Stimulated activated CD4-positive, alpha-beta T cell treated with anti-CD3 and anti-CD28 coated beads, TNF-alpha, amount 100 ng/mL, for 24 hours (primary cell): ENCODE data around the gene SLC1A1.
"Not testable (repeated sequence)": the region's sequence is repeated elsewhere in the genome, so short reads cannot be mapped to it uniquely, and the experiment has no call there.

ENCODE experiments used
- DNase-seq, 3 experiments: peaks; one replicate each; pipeline ENCODE4 v3.0.0-alpha.2; 2020; ENCODE audit warnings: low read depth in 3 of 3

The SLC1A1 gene

DNA sequence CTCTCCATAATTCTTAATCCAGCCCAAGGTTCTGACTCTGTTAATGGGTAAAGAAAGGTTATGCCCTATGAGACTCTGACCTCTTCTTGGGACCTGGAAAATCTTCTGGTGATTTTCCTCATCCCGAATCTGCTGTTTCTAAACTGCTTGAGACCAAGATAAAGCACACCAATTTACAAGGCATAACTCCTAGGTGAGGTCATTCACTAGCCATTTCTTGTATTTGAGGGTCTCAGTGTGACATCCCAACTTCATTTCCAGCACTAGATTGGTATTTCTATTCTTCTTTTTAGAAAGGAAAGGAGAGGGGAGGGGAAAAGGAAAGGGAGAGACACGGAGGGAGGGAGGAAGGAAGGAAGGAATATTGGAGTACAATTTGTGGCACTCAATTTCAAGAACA lies 51.6 kb downstream of the SLC1A1 start:
- no peak for DNase-seq

DNA sequence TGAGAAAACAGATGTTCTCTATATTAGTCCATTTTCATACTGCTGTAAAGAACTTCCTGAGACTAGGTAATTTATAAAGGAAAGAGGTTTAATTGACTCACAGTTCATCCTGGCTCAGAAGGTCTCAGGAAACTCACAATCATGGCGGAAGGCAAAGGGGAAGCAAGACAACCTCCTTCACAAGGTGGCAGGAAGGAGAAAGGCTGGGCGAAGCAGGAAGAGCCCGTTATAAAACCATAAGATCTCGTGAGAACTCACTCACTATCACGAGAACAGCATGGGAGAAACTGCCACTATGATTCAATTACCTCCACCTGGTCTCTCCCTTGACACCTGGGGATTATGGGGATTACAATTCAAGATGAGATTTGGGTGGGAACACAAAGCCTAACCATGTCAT lies 54.4 kb downstream of the SLC1A1 start:
- not testable (repeated sequence) for DNase-seq

DNA sequence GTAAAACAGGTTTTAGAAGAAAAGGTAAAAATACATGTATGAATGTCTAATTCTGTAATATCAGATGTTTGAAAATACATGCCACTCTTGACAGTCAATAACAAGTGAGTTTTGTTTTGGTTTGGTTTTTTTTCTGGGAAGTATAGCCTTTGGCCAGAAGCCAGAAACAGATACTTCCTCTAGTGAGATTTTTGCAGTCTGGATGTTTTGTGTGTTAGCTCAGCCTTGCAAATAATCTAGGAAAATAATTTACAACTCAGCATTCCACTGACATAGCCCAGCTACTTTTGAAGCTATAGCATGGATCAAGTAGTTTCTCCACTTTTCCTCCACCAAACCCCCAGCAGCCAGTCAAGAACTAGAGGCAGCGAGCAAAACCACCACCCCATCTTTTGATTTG lies 56.7 kb downstream of the SLC1A1 start:
- DNase-seq: no peak

DNA sequence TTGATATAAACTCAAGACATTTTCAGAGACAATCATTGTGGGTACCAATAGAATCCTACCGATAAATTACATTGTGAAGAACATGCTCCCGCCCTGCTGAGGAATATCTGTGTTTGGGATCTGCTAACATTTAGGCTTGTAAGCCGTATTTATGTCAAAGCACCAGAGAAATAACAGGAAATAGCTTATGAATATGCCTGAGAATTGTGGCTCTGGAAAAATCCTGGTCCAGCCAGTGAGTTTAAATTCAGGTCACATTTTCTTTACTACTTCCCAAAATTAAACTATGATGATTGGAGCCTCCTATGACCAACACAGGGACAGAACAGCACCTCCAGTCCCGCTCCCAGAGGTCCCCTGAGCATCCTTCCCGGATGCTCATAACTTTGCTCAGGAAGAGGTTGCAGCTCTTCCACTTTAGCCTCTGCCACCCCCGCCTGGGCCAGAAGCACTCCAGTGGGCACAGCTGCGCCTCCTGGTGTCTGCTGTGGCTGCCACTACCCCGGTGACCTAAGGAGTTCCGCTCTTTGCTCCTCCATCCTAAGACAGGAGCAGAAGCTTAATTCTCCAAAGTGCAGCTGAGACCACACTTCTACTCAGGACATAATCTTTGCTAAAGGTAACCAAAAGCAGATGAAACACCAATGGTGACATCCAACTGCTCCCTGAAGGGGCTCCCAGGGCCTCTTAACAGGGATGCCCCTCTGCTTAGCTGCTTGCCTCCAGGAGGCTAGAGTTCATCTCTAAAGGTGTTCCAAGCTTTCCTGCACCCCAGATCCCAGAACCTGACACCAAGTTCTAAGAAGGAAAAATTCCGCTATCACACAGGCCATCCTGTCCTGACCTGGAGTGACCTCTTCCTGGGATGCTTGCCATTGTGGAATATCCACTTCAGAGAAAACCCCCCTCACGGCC lies 58.8 kb downstream of the SLC1A1 start:
- DNase-seq: no peak

DNA sequence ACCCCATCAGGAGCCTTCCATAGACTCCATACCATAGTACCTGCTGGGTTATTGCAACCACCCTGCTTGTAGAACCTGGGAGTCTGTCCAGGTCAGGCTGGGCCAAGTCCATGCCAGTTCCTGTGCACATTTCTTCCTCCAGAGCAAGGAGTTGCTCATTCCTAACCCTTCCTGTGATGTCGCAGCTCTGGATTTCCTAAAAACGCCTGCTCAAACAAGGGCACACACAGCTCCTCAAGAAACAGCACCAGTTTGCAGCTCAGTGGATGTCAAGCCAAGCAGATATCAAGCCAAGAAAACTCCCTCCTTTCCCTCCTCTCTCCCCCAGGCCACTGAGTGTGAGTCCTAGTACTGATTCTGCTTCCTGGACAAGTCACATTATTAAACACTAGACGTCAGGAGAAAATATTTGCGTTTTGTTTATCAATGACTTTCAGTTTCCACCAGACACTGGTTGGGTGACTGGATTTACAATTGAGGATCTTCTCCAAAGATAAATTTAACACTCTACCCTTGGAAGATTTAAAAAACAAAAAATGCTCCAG lies 59.6 kb downstream of the SLC1A1 start:
- DNase-seq: no peak

DNA sequence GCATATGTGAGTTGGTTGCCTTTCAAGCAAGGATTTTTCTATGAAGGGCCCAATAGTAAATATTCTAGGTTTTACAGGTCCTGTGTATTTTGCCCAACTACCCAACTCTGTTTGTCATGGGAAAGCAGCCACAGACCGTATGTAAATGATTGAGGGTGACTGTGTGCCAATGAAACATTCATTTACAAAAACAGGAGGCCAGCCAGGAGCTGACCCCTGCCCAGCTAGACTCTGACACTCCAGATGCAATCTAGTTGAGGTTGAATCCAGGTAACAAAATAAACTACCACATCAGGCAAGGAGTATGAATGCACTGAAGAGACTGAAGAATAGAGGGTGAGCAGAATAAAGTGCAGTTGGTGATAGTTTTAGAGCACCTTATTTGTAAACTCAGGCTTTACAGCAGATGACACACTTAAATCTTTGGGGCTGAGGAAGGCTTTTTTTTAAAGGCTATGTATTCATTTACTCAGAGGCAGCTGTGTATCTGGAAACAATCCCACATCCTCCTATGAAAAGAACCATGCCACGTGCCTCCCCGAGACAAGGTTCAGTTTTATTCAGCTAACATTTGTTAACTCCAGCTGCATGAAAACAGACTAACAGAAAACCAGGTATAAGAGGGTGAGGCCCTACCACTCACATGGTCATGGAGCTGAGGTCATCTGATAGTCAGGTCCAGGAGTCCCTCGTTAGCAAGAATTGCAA lies 60.7 kb downstream of the SLC1A1 start:
- DNase-seq: no peak

DNA sequence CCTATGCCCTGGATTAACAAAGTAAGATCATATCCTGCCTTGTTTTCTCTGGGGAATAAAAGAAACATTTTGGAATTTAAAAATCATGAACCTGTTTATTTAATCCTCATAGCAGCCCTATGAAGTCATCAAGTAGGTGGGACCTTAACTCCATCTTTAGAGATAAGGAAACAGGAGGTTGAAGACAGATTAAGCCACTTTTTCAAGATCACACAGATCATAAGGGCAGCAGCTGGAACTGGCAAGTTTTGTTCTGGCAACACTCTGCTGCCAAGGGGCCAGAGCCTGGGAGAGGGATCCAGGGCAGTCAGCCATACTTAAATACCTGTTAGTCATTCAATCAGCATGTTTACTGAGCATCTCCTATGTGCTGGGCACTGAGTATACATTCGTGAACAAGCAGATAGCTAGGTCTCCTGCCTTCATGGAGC lies 63.7 kb downstream of the SLC1A1 start:
- DNase-seq: no peak

DNA sequence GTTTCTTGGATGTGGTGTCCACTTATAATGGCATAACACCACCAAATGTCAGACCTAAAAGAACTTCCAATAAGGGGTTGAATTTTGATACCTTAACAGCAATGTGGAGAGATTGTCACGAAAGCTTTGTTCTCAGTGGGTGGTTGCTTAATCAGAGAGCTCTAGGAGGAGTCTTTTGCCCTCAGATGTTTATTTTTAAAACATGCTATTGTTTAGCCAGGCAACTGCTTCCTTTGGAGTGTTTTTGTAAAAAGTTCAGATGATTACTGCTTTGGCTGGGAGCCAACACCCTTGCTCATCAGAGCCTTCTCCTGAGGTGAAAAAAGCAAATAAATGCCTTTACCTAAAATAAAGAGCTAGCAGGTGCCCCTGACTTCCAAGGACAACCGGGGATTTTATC lies 65.0 kb downstream of the SLC1A1 start:
- no peak for DNase-seq

DNA sequence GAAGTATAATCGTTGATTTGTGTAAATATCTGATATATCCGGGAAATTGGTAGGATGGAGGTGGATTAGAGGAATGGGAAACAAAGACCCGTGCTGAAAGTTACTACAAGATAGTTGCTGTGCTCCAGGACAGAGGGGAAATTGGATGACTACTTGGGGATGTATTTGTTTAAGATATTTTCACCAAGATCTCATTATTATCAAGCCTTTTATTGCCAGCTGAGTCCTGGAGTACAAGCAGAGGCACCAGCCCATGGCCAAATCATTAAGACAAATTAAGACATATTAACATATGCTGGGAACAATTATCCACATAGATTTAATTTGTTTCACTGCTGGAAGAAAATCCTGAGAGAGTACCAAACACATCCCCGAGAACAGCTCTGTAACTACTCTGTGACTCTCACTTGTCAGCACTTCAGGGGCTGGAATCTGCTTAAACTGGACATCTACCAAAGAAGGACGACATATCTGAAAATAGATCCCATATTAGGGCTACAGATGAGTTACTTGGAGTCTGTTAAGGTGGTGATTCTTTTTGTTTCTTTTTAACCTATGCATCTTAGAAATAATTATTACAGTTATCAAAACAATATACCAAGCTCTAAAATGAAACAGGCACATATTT lies 68.2 kb downstream of the SLC1A1 start:
- DNase-seq: no peak

DNA sequence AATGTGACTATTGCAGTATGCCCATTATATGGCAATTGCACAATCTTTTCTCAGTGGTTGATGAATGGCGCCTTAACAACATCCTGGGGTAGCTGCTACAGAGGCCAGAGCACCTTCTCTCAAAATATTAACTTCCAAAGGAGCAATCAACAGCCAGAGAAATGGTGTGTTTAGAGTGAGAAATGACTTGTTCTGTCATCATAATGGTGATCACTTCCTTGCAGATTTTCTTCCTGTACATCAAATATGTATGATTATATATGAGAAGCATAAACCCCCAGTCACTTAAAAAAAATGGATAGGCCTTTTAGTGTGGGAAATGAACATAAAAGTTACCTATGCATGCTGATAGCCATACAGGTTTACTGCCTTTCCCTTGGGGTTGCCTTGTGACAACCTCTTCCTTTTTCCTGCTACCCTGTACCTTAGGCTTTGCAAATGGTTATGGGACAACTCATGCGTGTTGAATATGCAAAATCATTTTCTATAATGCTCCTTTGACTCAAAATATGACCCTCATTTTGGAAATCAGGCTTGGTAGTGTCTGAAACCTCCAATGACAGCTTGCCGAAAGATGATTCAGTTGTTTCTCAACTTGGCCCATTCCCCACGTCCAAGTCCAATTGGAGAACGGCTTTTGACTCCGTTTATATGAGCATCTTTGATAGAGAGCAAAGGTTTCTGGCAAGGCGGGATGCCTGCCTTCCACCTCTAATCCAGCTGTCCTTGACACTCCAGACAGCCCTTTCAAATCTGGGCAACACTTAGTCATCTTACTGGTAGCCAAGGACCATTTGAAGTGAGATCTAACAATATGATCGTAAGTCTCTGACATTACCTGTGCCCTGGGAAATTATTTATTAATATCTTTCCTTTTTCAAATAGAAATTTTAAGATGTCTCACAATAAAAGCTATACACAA lies 69.3 kb downstream of the SLC1A1 start:
- DNase-seq: no peak

DNA sequence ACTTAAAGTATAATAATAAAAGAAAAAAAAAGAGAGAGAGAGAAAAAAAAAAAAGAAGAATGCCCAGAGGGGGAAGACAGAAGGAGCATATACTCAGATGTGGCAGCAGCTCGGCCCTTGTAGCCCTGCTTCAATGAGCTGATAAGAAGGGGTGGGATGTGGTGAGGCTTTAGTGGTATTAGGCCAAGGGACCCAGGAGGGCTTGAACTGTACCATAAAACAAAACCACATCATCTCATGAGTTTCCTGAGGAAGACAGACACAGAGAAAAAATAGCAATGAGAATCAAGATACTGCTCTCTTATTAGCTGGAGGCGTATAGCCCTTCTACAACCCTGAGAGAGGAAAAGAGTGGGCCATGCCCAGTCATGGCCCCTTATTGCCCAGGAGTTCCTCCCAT lies 72.8 kb downstream of the SLC1A1 start:
- DNase-seq: no peak

DNA sequence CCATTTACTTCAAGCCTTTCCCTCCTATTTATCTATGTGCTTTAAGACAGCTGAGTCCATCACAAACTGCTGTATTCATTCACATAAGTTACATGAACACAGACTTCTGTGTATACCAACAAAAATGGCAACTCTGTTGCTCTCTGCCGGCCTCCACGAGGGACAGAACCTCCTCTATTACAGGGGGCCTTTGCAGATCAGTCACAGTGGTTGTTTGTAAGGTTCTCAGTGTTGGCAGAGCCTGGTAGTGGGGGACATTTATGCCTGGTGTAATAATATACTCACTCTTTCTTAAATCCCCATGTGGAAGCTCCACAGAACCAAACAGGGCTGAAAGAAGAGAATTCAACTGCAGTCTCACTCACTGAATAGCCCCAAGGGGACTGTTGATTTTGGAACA lies 76.5 kb downstream of the SLC1A1 start:
- no peak for DNase-seq

DNA sequence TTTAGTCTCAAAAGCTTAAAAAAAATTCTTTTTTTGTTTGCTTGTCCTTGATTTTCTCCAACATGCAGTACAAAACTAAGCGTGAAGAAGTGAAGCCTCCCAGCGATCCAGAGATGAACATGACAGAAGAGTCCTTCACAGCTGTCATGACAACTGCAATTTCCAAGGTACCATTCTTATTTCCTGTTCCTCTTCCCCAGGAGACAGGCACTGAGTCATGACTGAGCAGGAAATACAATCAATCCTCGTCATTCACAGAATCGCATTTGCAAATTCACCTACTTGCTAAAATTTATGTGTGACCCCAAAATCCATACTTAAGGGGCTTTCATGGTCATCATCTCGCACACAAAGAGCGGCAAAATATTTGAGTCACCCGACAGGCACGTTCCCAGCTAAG lies 77.3 kb downstream of the SLC1A1 start:
- DNase-seq: no peak

DNA sequence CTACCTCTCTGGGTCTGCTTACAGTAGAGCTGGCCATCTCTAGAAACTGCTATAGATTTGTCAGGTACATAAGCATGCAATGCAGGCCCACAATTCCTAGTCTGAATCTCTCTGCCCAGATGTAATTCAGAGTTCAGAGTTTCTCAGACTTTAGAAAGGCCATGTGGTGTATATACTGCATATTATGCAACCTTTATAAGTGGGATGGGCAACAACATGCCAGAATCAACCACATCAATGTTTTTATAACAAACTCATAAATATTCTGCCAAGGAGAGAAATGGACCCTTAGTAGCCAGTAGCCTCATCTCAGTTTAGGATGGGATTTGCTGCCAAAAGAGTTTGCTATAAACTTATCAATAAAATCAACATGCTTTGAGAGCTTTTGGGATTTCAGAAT lies 78.8 kb downstream of the SLC1A1 start:
- DNase-seq: no peak

DNA sequence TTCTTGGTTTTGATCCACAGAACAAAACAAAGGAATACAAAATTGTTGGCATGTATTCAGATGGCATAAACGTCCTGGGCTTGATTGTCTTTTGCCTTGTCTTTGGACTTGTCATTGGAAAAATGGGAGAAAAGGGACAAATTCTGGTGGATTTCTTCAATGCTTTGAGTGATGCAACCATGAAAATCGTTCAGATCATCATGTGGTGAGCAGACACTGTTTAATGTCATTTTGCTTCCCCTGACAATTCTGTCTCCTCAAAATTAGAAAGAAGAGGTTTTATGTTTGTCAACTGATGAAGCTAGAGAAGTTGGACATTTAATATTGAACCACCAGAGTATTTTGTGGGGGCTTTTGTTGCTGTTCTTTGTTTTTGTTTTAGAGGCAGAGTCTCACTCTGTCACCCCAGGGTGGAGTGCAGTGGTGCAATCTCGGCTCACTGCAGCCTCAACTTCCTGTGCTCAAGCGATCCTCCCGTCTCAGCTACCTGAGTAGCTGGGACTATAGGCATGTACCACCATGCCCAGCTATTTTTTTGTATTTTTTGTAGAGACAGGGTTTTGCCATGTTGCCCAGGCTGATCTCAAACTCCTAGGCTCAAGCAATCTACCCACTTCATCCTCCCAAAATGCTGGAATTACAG lies 82.0 kb downstream of the SLC1A1 start:
- DNase-seq: no peak

DNA sequence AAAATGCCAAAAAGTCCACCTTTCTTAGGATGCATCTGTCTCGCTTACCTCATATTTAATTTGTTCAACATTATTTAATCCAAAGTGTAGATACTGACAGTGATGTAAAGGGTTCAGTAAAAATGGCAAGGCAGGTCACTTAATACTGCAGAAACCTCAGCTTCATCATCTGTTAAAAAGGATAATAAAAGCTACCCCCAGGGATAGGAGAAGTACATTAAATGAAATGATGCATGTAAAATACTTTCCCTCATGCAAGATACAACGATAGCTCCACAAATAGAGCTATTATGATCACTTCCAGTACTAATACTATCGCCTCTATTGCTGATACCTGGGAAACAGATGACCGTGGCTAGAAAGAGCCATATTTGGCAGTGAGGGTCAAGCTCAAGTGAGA lies 82.9 kb downstream of the SLC1A1 start:
- no peak for DNase-seq

DNA sequence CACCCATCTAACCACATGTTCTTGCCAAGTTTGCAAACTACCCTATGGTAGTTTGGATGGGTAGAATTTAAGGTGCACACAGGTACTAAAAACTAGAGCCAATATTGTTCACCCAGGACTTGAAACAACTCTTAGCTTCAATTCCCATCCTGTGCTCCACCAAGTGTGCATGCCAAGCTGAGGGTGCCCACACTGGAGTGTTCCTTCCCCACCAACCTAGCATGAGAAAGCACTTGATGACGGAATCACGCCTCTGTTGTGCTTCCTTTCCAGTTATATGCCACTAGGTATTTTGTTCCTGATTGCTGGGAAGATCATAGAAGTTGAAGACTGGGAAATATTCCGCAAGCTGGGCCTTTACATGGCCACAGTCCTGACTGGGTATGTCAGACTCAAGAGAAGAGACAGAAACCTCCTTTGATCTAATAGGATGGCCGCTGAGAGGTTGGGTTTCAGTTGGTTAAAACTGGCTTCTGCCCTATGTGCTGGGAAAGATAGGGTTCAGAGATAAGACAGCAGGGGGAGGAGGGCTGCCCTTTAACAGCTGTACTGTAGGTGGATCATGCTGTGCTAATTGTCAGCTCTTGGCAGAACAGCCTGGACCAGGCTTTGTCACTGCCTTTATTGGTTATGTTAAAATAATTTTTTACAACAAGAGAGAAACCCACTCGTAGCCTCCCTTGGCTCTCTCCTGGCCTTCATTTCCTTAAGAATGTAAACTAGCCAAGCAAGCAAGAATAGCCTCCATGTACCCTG lies 83.5 kb downstream of the SLC1A1 start:
- no peak for DNase-seq

DNA sequence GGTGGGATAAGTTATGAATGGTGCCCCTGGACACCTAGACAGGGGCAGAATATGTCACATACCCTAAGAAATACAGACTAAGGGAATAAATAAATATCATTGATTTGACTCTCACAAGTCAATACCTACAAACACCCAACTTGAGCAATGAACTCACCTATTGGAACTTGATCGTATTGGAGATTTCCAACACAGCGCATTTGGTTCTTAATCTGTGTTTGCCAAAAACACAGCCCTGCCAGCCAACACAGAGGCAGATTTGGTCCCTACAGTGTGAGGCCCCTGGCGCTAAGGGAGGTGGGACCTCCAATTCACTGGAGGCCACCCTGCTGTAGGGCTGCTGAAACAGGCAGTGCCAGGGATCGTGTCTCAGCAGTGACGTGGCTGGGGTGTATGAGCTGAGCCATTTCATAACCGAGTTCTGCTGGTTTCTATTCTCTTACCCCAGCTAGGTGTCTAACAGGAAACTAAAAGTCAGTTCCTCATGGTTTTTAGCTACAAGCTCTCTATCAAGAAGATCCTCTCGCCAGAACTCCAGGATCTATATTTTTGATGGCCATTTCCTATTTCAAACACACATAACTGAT lies 84.5 kb downstream of the SLC1A1 start:
- DNase-seq: no peak

DNA sequence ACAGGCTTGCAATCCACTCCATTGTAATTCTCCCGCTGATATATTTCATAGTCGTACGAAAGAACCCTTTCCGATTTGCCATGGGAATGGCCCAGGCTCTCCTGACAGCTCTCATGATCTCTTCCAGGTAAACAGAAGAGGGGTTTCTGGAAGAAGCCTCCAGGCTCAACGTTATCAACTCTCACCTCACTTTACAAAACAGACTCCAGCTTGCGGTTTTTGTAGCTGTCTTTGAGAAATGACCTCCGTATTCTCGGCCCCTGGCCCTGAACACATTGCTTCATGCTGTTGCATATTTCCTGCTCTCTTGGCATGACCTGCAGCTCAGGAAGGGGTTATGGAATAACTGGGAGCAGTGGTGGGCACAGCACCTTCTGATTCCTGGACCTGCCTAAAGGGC lies 85.7 kb downstream of the SLC1A1 start:
- DNase-seq: no peak

DNA sequence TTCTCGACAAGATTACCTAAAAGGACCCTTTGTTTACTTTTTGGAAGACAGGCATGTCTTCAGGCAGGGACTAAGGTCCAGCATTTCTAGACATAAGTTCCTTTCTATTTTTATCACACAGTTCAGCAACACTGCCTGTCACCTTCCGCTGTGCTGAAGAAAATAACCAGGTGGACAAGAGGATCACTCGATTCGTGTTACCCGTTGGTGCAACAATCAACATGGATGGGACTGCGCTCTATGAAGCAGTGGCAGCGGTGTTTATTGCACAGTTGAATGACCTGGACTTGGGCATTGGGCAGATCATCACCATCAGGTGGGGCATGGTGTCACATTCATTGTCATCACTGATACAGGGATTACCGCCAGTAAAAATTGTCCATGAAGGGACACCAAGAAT lies 86.2 kb downstream of the SLC1A1 start:
- no peak for DNase-seq
